ENCODE measurements around the gene DUSP3.

GRCh38 chr17:43767713-43768059 is 11.1 kb downstream of the DUSP3 start:
- no peak for TF ChIP-seq CTCF (IDR thresholded peaks at IDR 0.05; ENCODE audit: insufficient read depth, low read length)
- TF ChIP-seq REST (IDR thresholded peaks at IDR 0.05; ENCODE audit: insufficient replicate concordance, low read depth) = no peak
- TF ChIP-seq POLR2AphosphoS5 (IDR thresholded peaks at IDR 0.05; ENCODE audit: low read depth) = no peak
- TF ChIP-seq GABPA (IDR thresholded peaks at IDR 0.05; ENCODE audit: low read depth) = no peak
- no peak for TF ChIP-seq SPI1 (IDR thresholded peaks at IDR 0.05; ENCODE audit: borderline replicate concordance, low read depth)

Measured in HL-60 (cell line).